HFFc6 (cell line): ENCODE results near the gene GNG7. TPM values are rescaled to one million over a fixed set of nuclear protein-coding genes. Genes with fewer than 3 reads are reported as not detected.

Experiments used
- DNase-seq: peaks from one replicate; pipeline ENCODE4 v3.0.0-alpha.2; 2018
- H3K27ac Mint-ChIP-seq: 2 replicates; pipeline ENCODE4 v1.8.0; 2020; ENCODE audit warnings: mild to moderate bottlenecking, mixed read lengths
- H3K27me3 Mint-ChIP-seq: 2 replicates; pipeline ENCODE4 v1.8.0; 2021; ENCODE audit warnings: mild to moderate bottlenecking, moderate library complexity, mixed read lengths; ENCODE audit not compliant: insufficient read depth
- H3K36me3 Mint-ChIP-seq: 2 replicates; pipeline ENCODE4 v1.8.0; 2021; ENCODE audit warnings: low read depth, mixed read lengths
- H3K4me1 Mint-ChIP-seq: 2 replicates; pipeline ENCODE4 v1.8.0; 2020; ENCODE audit warnings: low read depth, mixed read lengths
- H3K4me3 Mint-ChIP-seq: 2 replicates; pipeline ENCODE4 v1.8.0; 2020; ENCODE audit warnings: mild to moderate bottlenecking, moderate library complexity, mixed read lengths
- H3K9me3 Mint-ChIP-seq: 2 replicates; pipeline ENCODE4 v1.8.0; 2020; ENCODE audit warnings: mild to moderate bottlenecking, mixed read lengths
- CTCF ChIP-seq: fragments of 200-600 bp; sonication (generic); IDR thresholded peaks from 2 replicates; pipeline ENCODE4 v1.5.0; 2021; ENCODE audit warnings: antibody characterized with exemption, mild to moderate bottlenecking
- total RNA-seq, 6 experiments: library from RNA; stranded (reverse); fragmentation: NEBNext Ultra II Directional; extraction: Animal tissue kit (Norgen Biotek cat#: 25700); gene quantifications; 2 replicates in 1 of 6; 3 replicates in 5 of 6; pipeline ENCODE4 v1.2.3, GENCODE V29; 2021

GNG7 gene
- total RNA-seq, 6 experiments from 2014 or later = 0.09 to 0.29 (median 0.11) TPM; not detected in 1

DNA sequence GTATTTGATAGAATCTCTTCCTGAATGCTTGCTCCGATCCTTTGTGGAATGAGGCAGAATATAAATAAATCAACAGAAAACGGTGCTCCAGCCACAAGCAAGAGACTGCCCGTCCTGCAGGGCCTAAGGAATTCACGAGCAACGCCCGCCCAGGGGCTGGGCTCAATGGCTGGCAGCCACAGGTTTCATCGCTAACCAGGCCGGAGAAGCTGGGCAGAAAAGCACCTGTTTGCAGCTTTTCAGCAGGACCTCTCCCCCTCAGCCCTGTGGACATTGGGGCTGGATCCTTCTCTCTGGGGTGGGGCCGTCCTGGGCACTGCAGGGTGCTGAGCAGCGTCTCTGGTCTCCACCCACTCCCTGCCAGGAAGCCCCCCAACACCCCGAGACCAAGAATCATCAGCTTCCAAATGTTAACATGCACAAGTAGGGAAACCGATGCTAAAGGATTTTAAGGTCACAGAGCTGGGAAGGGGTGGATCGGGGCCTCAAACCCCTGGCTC is 124.1 kb downstream of the GNG7 start:
- Mint-ChIP-seq H3K27ac (peak overlapping the region; percentile 42), H3K9me3 (peaks cover 14% of the 10 kb centered on the region), H3K4me3 (peak overlapping the region; percentile 81), H3K4me1 (peaks cover 11% of the 10 kb centered on the region), H3K27me3 (no peaks in the 10 kb centered on the region), H3K36me3 (peaks cover 5% of the 10 kb centered on the region; the same call in 1 of the 2 replicates)
- peak; percentile 72 for DNase-seq
- TF ChIP-seq CTCF = no peak

- peak overlapping the region; percentile 81 for H3K4me3 Mint-ChIP-seq
- H3K4me1 Mint-ChIP-seq = peaks cover 11% of the 10 kb centered on the region
- H3K27ac Mint-ChIP-seq = peak overlapping the region; percentile 42
- peaks cover 9% of the 10 kb centered on the region for H3K9me3 Mint-ChIP-seq
- no peak for TF ChIP-seq CTCF
- no peak for DNase-seq
- no peaks in the 10 kb centered on the region for H3K27me3 Mint-ChIP-seq
- peaks cover 5% of the 10 kb centered on the region; the same call in 1 of the 2 replicates for H3K36me3 Mint-ChIP-seq
Measured at GRCh38 chr19:2577722-2578335, 124.7 kb downstream of the GNG7 start.

- H3K27ac Mint-ChIP-seq = peak overlapping the region; percentile 40; the same call in 1 of the 2 replicates
- H3K4me3 Mint-ChIP-seq = no peak overlapping the region
- H3K9me3 Mint-ChIP-seq = no peaks in the 10 kb centered on the region
- H3K36me3 Mint-ChIP-seq = no peaks in the 10 kb centered on the region
- no peak for DNase-seq
- no peaks in the 10 kb centered on the region for H3K27me3 Mint-ChIP-seq
- no peak for TF ChIP-seq CTCF
- peaks cover 11% of the 10 kb centered on the region for H3K4me1 Mint-ChIP-seq
Measured at GRCh38 chr19:2575734-2576481, 126.6 kb downstream of the GNG7 start.

- H3K36me3 Mint-ChIP-seq = no peaks in the 10 kb centered on the region
- no peak overlapping the region for H3K4me3 Mint-ChIP-seq
- H3K9me3 Mint-ChIP-seq = peaks cover 2% of the 10 kb centered on the region
- DNase-seq = no peak
- TF ChIP-seq CTCF = no peak
- H3K27me3 Mint-ChIP-seq = peaks cover under 1% of the 10 kb centered on the region; the same call in 1 of the 2 replicates
- no peak overlapping the region for H3K27ac Mint-ChIP-seq
- peaks cover 11% of the 10 kb centered on the region for H3K4me1 Mint-ChIP-seq
Measured at GRCh38 chr19:2574971-2575630, 127.4 kb downstream of the GNG7 start.

- no peak overlapping the region for H3K27ac Mint-ChIP-seq
- peaks cover 11% of the 10 kb centered on the region for H3K4me1 Mint-ChIP-seq
- H3K4me3 Mint-ChIP-seq = no peak overlapping the region
- H3K27me3 Mint-ChIP-seq = peaks cover 1% of the 10 kb centered on the region; the same call in 1 of the 2 replicates
- TF ChIP-seq CTCF = no peak
- no peak for DNase-seq
- peaks cover 5% of the 10 kb centered on the region for H3K9me3 Mint-ChIP-seq
- H3K36me3 Mint-ChIP-seq = no peaks in the 10 kb centered on the region
Measured at GRCh38 chr19:2574478-2574931, 128.0 kb downstream of the GNG7 start.
